ENCODE data around the gene NSMCE4A. TPM values are rescaled to one million over a fixed set of nuclear protein-coding genes. Genes with fewer than 3 reads are reported as not detected.

NSMCE4A gene
- total RNA-seq, 2 donors from 2014 or later = 51.6 to 61.7 TPM

- intact Hi-C loops (cut with DNase I, micrococcal nuclease) = no loop called here
- ATAC-seq = no peak
- DNase-seq = no peak
Observed at GRCh38 chr10:121914661-121915060, 60.4 kb downstream of the NSMCE4A start.

- DNase-seq (no peak), ATAC-seq (no peak)
- intact Hi-C loops (cut with DNase I, micrococcal nuclease) = no loop called here
Observed at GRCh38 chr10:121911421-121911697, 63.7 kb downstream of the NSMCE4A start.

GRCh38 chr10:121910673-121911420, 64.2 kb downstream of the NSMCE4A start:
- ATAC-seq (no peak), DNase-seq (no peak)
- intact Hi-C loops (cut with DNase I, micrococcal nuclease) = no loop called here

Other genes with a start within 250 kb of the NSMCE4A start
- 10 to 100 TPM; 44.8 to 50.7 TPM for gene ATE1, start 47.2 kb downstream of the NSMCE4A start, total RNA-seq
- 100 to 1,000 TPM; 107 to 113 TPM for gene TACC2, start 13.9 kb upstream of the NSMCE4A start, total RNA-seq

Measured in left colon (tissue), 2 donors.